22Rv1 (cell line): ENCODE results near the gene ATF4.

ENCODE experiments used
- CTCF ChIP-seq: fragments of 450-650 bp; IDR thresholded peaks from 2 replicates; pipeline ENCODE4 v1.5.1; 2017; ENCODE audit warnings: mild to moderate bottlenecking
- ZFX ChIP-seq: fragments of 450-650 bp; IDR thresholded peaks from 2 replicates; pipeline ENCODE4 v1.6.1; 2017; ENCODE audit warnings: antibody characterized with exemption, borderline replicate concordance

- TF ChIP-seq CTCF (no peak), ZFX (no peak)
Observed at GRCh38 chr22:39508393-39508792, 12.0 kb upstream of the ATF4 start.
